OCI-LY3 (cell line): ENCODE measurements around the gene LSMEM2.

Experiments
- EZH2phosphoT487 ChIP-seq: fragments of 200-600 bp; shearing (Covaris generic); IDR thresholded peaks from 2 replicates; pipeline ENCODE4 v1.6.1; 2018; ENCODE audit warnings: antibody characterized with exemption, mixed run types, low read depth
- TF ChIP-seq, protein P1 (sequence below): fragments of 200-600, 300-600 bp; sonication (generic); IDR thresholded peaks from 2 replicates; pipeline ENCODE4 v1.5.1; 2014; ENCODE audit warnings: antibody characterized with exemption, low read length, low read depth

DNA sequence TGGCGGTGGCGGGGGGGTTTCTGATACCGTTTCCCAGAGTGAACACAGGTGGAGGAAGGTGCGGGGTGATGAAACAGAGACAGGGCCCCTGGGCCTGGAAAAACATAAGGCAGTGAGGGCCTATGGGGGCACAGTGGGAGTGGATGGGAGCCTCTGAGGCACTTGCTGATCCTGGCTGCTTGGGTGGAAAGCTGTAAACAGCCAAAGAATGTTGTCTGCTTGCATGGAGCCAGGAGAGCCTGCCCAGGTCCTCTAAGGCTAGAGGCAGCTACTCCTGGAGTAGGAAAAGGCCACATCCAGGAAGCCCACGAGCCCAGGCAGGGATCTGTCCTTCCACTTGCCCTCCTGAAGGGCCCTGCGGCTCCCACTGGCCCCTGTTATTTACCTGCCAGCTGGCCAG is 12.9 kb upstream of the LSMEM2 start:
- TF ChIP-seq, protein P1, sequence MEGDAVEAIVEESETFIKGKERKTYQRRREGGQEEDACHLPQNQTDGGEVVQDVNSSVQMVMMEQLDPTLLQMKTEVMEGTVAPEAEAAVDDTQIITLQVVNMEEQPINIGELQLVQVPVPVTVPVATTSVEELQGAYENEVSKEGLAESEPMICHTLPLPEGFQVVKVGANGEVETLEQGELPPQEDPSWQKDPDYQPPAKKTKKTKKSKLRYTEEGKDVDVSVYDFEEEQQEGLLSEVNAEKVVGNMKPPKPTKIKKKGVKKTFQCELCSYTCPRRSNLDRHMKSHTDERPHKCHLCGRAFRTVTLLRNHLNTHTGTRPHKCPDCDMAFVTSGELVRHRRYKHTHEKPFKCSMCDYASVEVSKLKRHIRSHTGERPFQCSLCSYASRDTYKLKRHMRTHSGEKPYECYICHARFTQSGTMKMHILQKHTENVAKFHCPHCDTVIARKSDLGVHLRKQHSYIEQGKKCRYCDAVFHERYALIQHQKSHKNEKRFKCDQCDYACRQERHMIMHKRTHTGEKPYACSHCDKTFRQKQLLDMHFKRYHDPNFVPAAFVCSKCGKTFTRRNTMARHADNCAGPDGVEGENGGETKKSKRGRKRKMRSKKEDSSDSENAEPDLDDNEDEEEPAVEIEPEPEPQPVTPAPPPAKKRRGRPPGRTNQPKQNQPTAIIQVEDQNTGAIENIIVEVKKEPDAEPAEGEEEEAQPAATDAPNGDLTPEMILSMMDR, result no peak
- TF ChIP-seq EZH2phosphoT487, result no peak
